ENCODE results near the gene TFDP1. TPM values are rescaled to one million over a fixed set of nuclear protein-coding genes. Genes with fewer than 3 reads are reported as not detected.

The TFDP1 gene
- total RNA-seq, 4 donors from 2014 or later: 10.3 to 101 (median 52.3) TPM

DNA sequence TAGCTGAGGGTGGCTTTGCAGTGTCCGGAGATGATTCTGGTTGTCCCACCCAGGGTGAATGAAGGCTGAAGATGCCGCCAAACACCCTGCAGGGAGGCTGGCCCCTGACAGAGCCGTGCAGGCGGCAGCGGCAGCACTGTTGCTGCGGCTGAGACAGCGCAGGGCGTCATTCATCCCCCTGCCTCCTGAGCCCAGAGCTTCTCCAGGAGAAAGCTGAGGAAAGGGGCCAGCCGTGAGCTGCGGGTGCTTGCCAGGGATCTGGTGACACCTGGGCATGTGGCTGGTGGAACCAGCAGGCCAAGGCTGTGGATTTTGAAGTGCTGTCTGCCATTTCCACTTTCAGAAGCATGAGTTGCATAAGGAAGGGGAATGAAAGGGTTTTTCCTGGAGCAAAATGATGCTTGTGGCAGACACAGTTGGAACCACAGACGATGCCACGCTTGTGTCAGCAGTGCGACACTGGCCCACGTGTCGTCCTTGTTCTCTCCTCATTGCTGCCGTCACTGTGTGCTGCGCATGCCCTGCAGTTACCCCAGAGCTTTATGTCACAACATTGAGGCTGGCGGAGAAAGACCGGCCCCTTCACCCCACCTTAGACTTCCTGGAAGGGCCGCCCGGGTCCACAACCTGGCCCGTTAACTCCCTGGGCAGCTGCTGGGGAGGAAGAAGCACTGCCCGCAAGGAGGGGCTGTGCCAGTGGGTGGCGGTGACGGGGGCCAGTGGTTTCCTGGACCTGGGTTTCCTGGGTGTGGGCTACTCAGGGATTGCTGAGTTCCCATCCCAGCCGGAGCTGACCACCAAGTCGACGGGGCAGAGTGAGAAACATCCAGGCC is 22.7 kb downstream of the TFDP1 start:
- intact Hi-C loops (cut with DNase I; ENCODE audit: low total_unique reads): no loop called here
- no peaks in the 10 kb centered on the region for H3K36me3 ChIP-seq

DNA sequence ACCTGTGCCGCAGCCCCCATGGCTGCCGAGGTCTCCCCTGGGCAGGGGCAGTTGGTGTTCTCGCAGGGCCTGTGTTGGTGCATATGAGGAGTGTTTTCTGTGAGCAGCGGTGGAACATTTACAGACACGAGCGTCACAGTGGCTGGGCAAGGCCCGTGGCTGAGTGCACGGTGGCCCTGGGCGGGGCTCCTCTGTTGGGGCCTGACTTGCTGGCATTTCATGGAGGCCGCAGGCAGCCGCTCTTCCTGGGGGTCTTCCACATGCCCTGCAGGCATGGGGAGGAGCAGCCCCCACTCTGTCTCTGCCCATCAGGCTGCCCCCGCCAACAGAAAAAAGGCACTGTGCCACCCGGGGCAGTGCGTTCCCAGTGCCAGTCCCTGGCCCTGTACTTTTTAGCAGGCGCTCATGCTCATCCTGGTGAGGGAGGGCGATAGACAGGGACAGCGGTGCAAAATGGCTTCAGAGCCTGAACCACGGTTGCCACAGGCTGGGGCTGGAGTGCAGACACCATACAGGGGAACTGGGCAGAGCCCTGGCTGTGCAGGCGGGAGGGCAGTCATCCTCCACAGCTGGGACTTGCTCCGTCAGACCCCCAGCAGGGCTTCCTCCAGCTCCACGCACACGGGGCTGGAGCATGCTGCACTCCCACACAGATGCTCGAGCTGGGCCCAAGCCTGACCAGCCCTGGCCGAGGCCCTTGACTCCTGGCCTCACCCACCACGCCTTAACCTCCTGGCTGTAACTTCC is 23.5 kb downstream of the TFDP1 start:
- H3K4me1 ChIP-seq: no peaks in the 10 kb centered on the region
- intact Hi-C loops (cut with DNase I; ENCODE audit: low total_unique reads): no loop called here
- H3K9me3 ChIP-seq: no peaks in the 10 kb centered on the region
- no peak overlapping the region for H3K27ac ChIP-seq
- DNase-seq: no peak
- no peaks in the 10 kb centered on the region for H3K27me3 ChIP-seq
- no peaks in the 10 kb centered on the region for H3K36me3 ChIP-seq
- no peak overlapping the region for H3K4me3 ChIP-seq
- TF ChIP-seq, protein P1, sequence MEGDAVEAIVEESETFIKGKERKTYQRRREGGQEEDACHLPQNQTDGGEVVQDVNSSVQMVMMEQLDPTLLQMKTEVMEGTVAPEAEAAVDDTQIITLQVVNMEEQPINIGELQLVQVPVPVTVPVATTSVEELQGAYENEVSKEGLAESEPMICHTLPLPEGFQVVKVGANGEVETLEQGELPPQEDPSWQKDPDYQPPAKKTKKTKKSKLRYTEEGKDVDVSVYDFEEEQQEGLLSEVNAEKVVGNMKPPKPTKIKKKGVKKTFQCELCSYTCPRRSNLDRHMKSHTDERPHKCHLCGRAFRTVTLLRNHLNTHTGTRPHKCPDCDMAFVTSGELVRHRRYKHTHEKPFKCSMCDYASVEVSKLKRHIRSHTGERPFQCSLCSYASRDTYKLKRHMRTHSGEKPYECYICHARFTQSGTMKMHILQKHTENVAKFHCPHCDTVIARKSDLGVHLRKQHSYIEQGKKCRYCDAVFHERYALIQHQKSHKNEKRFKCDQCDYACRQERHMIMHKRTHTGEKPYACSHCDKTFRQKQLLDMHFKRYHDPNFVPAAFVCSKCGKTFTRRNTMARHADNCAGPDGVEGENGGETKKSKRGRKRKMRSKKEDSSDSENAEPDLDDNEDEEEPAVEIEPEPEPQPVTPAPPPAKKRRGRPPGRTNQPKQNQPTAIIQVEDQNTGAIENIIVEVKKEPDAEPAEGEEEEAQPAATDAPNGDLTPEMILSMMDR (IDR thresholded peaks at IDR 0.05): no peak
- TF ChIP-seq POLR2A (IDR thresholded peaks at IDR 0.05): no peak

More for the DNA sequence above, 22.7 kb downstream of the TFDP1 start:
- Histone ChIP-seq H3K27me3 (no peaks in the 10 kb centered on the region), H3K27ac (no peak overlapping the region), H3K4me1 (no peaks in the 10 kb centered on the region), H3K9me3 (no peaks in the 10 kb centered on the region), H3K4me3 (no peak overlapping the region)
- DNase-seq: no peak
- no peak for TF ChIP-seq POLR2A (IDR thresholded peaks at IDR 0.05)
- TF ChIP-seq, protein P1 (IDR thresholded peaks at IDR 0.05): no peak

DNA sequence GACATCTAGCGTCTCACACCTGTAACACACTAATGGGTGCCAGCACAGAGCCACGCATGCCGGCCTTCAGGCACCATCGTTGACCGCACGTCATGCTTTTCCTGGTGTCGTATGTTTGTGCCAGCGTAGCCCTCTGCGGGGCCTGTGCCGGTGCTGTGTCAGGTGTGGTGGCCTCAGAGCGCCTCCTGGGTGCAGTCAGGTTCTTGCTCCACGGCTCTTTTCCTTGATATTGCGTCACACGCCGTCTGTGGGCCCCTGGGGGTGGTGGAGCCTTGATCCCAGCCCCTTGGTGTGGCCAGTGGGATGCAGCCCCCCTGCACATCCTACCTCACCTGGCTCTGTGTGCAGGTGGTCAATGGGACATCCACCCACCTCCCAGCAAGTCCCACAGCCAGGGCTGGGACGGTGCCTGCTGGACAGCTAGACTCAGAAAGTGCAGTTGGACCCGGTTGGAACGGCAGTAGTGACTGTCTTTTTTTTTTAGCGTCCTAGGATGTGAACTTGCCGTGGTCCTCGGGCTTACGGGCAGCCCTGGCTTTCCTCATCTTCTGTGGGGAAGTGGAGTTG is 24.5 kb downstream of the TFDP1 start:
- Histone ChIP-seq H3K36me3 (no peaks in the 10 kb centered on the region), H3K4me3 (no peak overlapping the region), H3K27me3 (no peaks in the 10 kb centered on the region), H3K27ac (no peak overlapping the region), H3K4me1 (no peaks in the 10 kb centered on the region), H3K9me3 (no peaks in the 10 kb centered on the region)
- intact Hi-C loops (cut with DNase I; ENCODE audit: low total_unique reads): no loop called here
- DNase-seq: no peak
- no peak for TF ChIP-seq POLR2A (IDR thresholded peaks at IDR 0.05)
- TF ChIP-seq, protein P1 (IDR thresholded peaks at IDR 0.05): no peak

DNA sequence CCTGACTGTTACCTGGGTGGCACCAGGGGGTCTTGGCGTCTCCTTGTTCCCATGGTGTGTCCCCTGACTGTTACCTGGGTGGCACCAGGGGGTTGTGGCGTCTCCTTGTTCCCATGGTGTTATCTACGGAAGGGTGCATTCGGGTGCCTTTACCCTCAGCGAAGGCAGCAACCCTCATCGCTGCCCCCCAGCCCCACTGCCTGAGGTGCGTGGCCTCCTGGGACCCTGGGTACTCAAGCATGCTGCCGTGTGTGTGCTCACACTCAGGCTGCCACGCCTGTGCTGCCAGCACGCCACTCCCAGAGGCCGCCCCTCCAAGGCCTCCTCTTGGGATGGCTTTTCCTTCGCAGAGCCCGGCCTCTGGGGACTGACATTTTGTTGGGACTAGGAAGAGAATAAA is 25.1 kb downstream of the TFDP1 start:
- Histone ChIP-seq H3K27me3 (no peaks in the 10 kb centered on the region), H3K36me3 (no peaks in the 10 kb centered on the region), H3K9me3 (no peaks in the 10 kb centered on the region), H3K4me3 (no peak overlapping the region), H3K27ac (no peak overlapping the region), H3K4me1 (no peaks in the 10 kb centered on the region)
- intact Hi-C loops (cut with DNase I; ENCODE audit: low total_unique reads): no loop called here
- TF ChIP-seq POLR2A (IDR thresholded peaks at IDR 0.05): no peak
- TF ChIP-seq, protein P1 (IDR thresholded peaks at IDR 0.05): no peak
- no peak for DNase-seq

DNA sequence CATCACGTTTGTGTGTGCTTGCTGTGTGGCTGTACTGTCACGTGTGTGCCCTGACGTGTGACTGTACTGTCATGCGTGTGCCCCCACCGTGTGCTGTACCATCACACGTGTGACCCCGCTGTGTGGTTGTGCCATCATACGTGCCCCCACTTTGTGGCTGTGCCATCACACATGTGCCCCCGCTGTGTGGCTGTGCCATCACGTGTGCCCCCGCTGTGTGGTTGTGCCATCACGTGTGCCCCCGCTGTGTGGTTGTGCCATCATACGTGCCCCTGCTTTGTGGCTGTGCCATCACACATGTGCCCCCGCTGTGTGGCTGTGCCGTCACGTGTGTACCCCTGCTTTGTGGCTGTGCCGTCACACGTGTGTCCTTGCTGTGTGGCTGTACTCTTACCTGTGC is 25.7 kb downstream of the TFDP1 start:
- intact Hi-C loops (cut with DNase I; ENCODE audit: low total_unique reads): no loop called here
- Histone ChIP-seq H3K36me3 (no peaks in the 10 kb centered on the region), H3K9me3 (no peaks in the 10 kb centered on the region), H3K27ac (no peak overlapping the region), H3K4me3 (no peak overlapping the region), H3K4me1 (no peaks in the 10 kb centered on the region), H3K27me3 (no peaks in the 10 kb centered on the region)
- no peak for TF ChIP-seq POLR2A (IDR thresholded peaks at IDR 0.05)
- TF ChIP-seq, protein P1 (IDR thresholded peaks at IDR 0.05): no peak
- no peak for DNase-seq

Measured in uterus (tissue), 4 donors.